ENCODE results near the gene PDSS2. TPM values are rescaled to one million over a fixed set of nuclear protein-coding genes. Genes with fewer than 3 reads are reported as not detected.

The PDSS2 gene
- total RNA-seq, 4 donors from 2014 or later: 2.3 to 16.9 (median 10.7) TPM

- no peak for DNase-seq
- Histone ChIP-seq H3K36me3 (no peaks in the 10 kb centered on the region), H3K4me3 (no peak overlapping the region), H3K27me3 (no peaks in the 10 kb centered on the region), H3K9me3 (peaks cover 0 to 7% of the 10 kb centered on the region in 2 donors), H3K27ac (no peak overlapping the region), H3K4me1 (no peaks in the 10 kb centered on the region)
- intact Hi-C loops (cut with DNase I; ENCODE audit: low total_unique reads): no loop called here
- no peak for TF ChIP-seq CTCF (IDR thresholded peaks at IDR 0.05)
- TF ChIP-seq POLR2A (IDR thresholded peaks at IDR 0.05): no peak
These were observed 59.4 kb downstream of the PDSS2 start for GRCh38 chr6:107399935-107400334.

GRCh38 chr6:107398001-107398400, 61.4 kb downstream of the PDSS2 start:
- Histone ChIP-seq H3K4me1 (no peaks in the 10 kb centered on the region), H3K27ac (no peak overlapping the region), H3K4me3 (no peak overlapping the region), H3K36me3 (no peaks in the 10 kb centered on the region), H3K9me3 (peaks cover 0 to 11% of the 10 kb centered on the region in 2 donors), H3K27me3 (no peaks in the 10 kb centered on the region)
- intact Hi-C loops (cut with DNase I; ENCODE audit: low total_unique reads): no loop called here
- TF ChIP-seq CTCF (IDR thresholded peaks at IDR 0.05): no peak
- TF ChIP-seq POLR2A (IDR thresholded peaks at IDR 0.05): no peak
- no peak for DNase-seq

GRCh38 chr6:107396211-107396610, 63.2 kb downstream of the PDSS2 start:
- H3K4me1 ChIP-seq: no peaks in the 10 kb centered on the region
- H3K4me3 ChIP-seq: no peak overlapping the region
- no peak for TF ChIP-seq POLR2A (IDR thresholded peaks at IDR 0.05)
- TF ChIP-seq CTCF (IDR thresholded peaks at IDR 0.05): no peak
- peaks cover 0 to 4% of the 10 kb centered on the region in 2 donors for H3K9me3 ChIP-seq
- no peak for DNase-seq
- H3K27ac ChIP-seq: no peak overlapping the region
- no peaks in the 10 kb centered on the region for H3K36me3 ChIP-seq
- intact Hi-C loops (cut with DNase I; ENCODE audit: low total_unique reads): no loop called here
- H3K27me3 ChIP-seq: no peaks in the 10 kb centered on the region

GRCh38 chr6:107392069-107392468, 67.3 kb downstream of the PDSS2 start:
- Histone ChIP-seq H3K9me3 (peaks cover 0 to 4% of the 10 kb centered on the region in 2 donors), H3K27ac (no peak overlapping the region), H3K4me3 (no peak overlapping the region), H3K4me1 (no peaks in the 10 kb centered on the region), H3K27me3 (no peaks in the 10 kb centered on the region), H3K36me3 (no peaks in the 10 kb centered on the region)
- intact Hi-C loops (cut with DNase I; ENCODE audit: low total_unique reads): no loop called here
- DNase-seq: no peak
- TF ChIP-seq POLR2A (IDR thresholded peaks at IDR 0.05): no peak
- no peak for TF ChIP-seq CTCF (IDR thresholded peaks at IDR 0.05)

GRCh38 chr6:107390685-107391435, 68.5 kb downstream of the PDSS2 start:
- TF ChIP-seq POLR2A (IDR thresholded peaks at IDR 0.05) (no peak), CTCF (IDR thresholded peaks at IDR 0.05) (no peak)

More at GRCh38 chr6:107390685-107391435, 68.5 kb downstream of the PDSS2 start:
- Histone ChIP-seq H3K27me3 (no peaks in the 10 kb centered on the region), H3K4me1 (no peaks in the 10 kb centered on the region), H3K4me3 (no peak overlapping the region), H3K9me3 (peaks cover 0 to 4% of the 10 kb centered on the region in 2 donors), H3K36me3 (no peaks in the 10 kb centered on the region), H3K27ac (no peak overlapping the region)
- no peak for DNase-seq
- intact Hi-C loops (cut with DNase I; ENCODE audit: low total_unique reads): no loop called here
